Smooth muscle cell of the umbilical artery (primary cell): Measurements from ENCODE around the gene CKMT2. TPM values are rescaled to one million over a fixed set of nuclear protein-coding genes. Genes with fewer than 3 reads are reported as not detected.

Experiments
- total RNA-seq: library from RNA; depleted of rRNA; stranded (reverse); fragments of >200 nt; gene quantifications from 2 replicates; pipeline ENCODE4 v1.2.3, GENCODE V29; 2014

CKMT2 gene
- 3.3 and 3.6 TPM in 2 replicates for total RNA-seq

GRCh38 chr5:81233080-81233634 is at the start of gene CKMT2:
TSS of gene CKMT2 (plus strand) at chr5:81233322. CDS start at chr5:81251133, 17,811 bp downstream.

DNA sequence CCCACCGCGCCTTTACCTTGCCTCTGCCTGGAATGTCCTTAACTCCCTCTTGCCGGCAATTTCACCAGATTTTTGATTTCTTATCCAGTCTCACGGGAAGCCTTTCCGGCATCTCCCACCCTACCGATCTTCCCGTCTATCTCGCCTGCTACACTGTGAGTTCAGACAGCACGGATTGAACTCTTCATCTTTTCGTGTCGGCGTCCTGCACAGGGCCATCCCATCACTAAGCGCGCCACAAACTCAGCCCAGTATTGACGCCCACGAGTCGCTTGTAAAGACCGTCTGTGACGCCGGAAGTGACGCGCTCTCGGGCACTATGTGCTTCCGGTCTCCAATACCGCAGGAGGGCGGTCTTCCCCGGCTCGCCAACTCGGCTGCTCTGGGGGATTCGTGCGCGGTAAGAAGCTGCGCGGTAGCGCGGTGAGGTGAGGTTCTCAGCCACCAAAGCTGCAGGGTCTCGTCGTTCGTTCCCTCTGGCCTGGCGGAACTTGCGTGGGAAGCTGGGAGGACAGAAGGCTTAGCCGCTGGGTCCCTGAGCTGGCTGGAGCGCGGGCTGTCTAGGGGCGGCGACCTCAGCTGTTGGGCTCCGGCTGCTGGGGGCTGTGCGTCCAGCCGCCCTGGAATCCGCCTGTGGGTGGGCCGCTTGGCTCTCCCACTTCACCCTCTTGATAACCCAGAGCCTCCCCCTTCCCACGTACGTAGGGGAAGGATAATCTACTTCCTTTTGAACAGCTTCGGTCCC is 68.3 kb downstream of the CKMT2 start, which contains the start of gene ZCCHC9:
Gene ZCCHC9 (plus strand): TSS at position 317 of the 745 bp plus-strand sequence. CDS start 3,171 bp downstream, outside the sequence.

Other genes starting within 250 kb of the CKMT2 start
- gene ZCCHC9, start 68.3 kb downstream of the CKMT2 start, total RNA-seq, result 33.3 and 39.0 TPM in 2 replicates
- gene ACOT12, start 160.8 kb downstream of the CKMT2 start, total RNA-seq, result 0.23 TPM in 1 of 2 replicates, not detected in the other